PC-9 (cell line): Measurements from ENCODE around the gene CFAP251. TPM values are rescaled to one million over a fixed set of nuclear protein-coding genes. Genes with fewer than 3 reads are reported as not detected.
"Not testable (repeated sequence)": the region's sequence is repeated elsewhere in the genome, so short reads cannot be mapped to it uniquely, and the experiment has no call there.

Experiments used
- BruUV-seq: library from RNA; stranded (reverse); fragments of 400-500 nt; replicated peaks from 2 replicates; lab custom pipeline; 2021; lab: Mats Ljungman, UMichigan
- CTCF ChIA-PET: fragments of 300-600 bp; sonication (Branson Sonifier 250); formaldehyde crosslinking; loops from one replicate; lab custom pipeline; 2022; ENCODE audit warnings: antibody characterized with exemption; lab: Charles Lee
- POLR2A ChIA-PET: fragments of 300-600 bp; sonication (Branson Sonifier 250); formaldehyde crosslinking; loops from one replicate; lab custom pipeline; 2022; ENCODE audit warnings: antibody characterized with exemption; ENCODE audit not compliant: unreplicated experiment; lab: Charles Lee
- DNase-seq, 2 experiments: peaks; one replicate each; pipeline versions ENCODE4 v3.0.0 to v3.0.0-alpha.2; 2015 to 2022; ENCODE audit warnings: mixed read lengths in 1 of 2
- H2AFZ ChIP-seq: fragments of 200-600 bp; sonication (generic); 2 replicates; pipeline ENCODE4 v1.8.1; 2017; ENCODE audit warnings: antibody characterized with exemption
- H3F3A ChIP-seq: fragments of 200-600 bp; sonication (generic); 2 replicates; pipeline ENCODE4 v1.8.1; 2017; ENCODE audit warnings: antibody characterized with exemption, mild to moderate bottlenecking, low read depth; ENCODE audit not compliant: insufficient read depth
- H3K27ac ChIP-seq: fragments of 200-600 bp; sonication (generic); 2 replicates; pipeline ENCODE4 v1.6.1; 2016; ENCODE audit warnings: mixed run types
- H3K27me3 ChIP-seq: fragments of 200-600 bp; sonication (generic); 2 replicates; pipeline ENCODE4 v1.6.1; 2016; ENCODE audit warnings: low read depth, mixed run types; ENCODE audit not compliant: insufficient read depth
- H3K36me3 ChIP-seq: fragments of 200-600 bp; sonication (generic); 2 replicates; pipeline ENCODE4 v1.6.1; 2016; ENCODE audit warnings: low read depth, mixed run types
- H3K4me1 ChIP-seq: fragments of 200-600 bp; sonication (generic); replicated peaks from 2 replicates; pipeline ENCODE4 v1.6.1; 2016; ENCODE audit warnings: mixed run types; ENCODE audit not compliant: insufficient read depth
- H3K4me2 ChIP-seq: fragments of 200-600 bp; sonication (generic); 2 replicates; pipeline ENCODE4 v1.6.1; 2017; ENCODE audit warnings: mixed run types
- H3K4me3 ChIP-seq: fragments of 200-600 bp; sonication (generic); 2 replicates; pipeline ENCODE4 v1.6.1; 2016; ENCODE audit warnings: mixed run types
- H3K79me2 ChIP-seq: fragments of 200-600 bp; sonication (generic); 2 replicates; pipeline ENCODE4 v1.6.1; 2017; ENCODE audit warnings: low read depth, mixed run types
- H3K9me2 ChIP-seq: fragments of 200-600 bp; sonication (generic); 2 replicates; pipeline ENCODE4 v1.8.1; 2017; ENCODE audit warnings: mild to moderate bottlenecking; ENCODE audit not compliant: insufficient read depth
- H3K9me3 ChIP-seq: fragments of 200-600 bp; sonication (generic); 2 replicates; pipeline ENCODE4 v1.8.1; 2016; ENCODE audit warnings: low read depth; ENCODE audit not compliant: insufficient read depth
- H4K20me1 ChIP-seq: fragments of 200-600 bp; sonication (generic); 2 replicates; pipeline ENCODE4 v1.8.1; 2017; ENCODE audit not compliant: insufficient read depth
- EZH2 ChIP-seq: fragments of 200-600 bp; sonication (generic); IDR thresholded peaks from 2 replicates; pipeline ENCODE4 v1.8.0; 2017; ENCODE audit warnings: antibody characterized with exemption, low read depth
- intact Hi-C: fragments of 100-400 bp; cut with micrococcal nuclease; formaldehyde crosslinking; loops from one replicate; pipeline ENCODE4 v1.10.0; 2022; ENCODE audit not compliant: unreplicated experiment
- total RNA-seq: library from RNA; stranded (reverse); gene quantifications from 2 replicates; pipeline ENCODE4 v1.2.3, GENCODE V29; 2021
- TF ChIP-seq, protein P1 (sequence below): fragments of 200-600 bp; sonication (generic); conservative IDR thresholded peaks from 2 replicates; pipeline ENCODE4 v1.6.1; 2017; ENCODE audit warnings: mixed run types, antibody characterized with exemption, mild to moderate bottlenecking, moderate library complexity

CFAP251 gene
- total RNA-seq, 1 experiment from 2014 or later = 4.3 TPM

DNA sequence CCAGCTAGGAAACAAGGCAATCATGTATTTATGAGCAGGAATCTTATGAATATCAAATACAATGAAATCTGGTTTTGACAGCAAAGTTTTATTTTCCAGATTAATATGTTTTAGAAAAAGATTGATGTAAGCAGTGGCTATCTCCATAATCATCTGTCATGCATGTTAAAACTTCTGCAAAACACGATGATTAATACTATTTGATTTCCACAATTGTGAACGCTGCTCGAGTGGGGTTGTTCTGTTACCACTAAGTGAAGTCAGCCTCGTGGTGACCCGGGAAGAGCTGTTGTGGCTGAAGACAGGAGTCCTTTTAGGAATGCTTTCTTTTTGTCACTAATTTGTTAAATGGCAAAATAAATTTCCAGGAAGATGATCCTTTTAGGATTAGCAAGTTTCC is 9.4 kb downstream of the CFAP251 start:
- H3K27me3 ChIP-seq = no peaks in the 10 kb centered on the region
- intact Hi-C loops = loop anchor here (10.0 kb wide), 2 partner anchors 107 to 197 kb away; no protein-coding TSS in a partner anchor
- no peak overlapping the region for H3K27ac ChIP-seq
- H4K20me1 ChIP-seq = no peaks in the 10 kb centered on the region
- BruUV-seq = no TSS peak
- no peaks in the 10 kb centered on the region for H3K4me1 ChIP-seq
- CTCF ChIA-PET = no interaction called here
- H3F3A ChIP-seq = no peaks in the 10 kb centered on the region
- no peaks in the 10 kb centered on the region for H3K9me3 ChIP-seq
- H3K4me3 ChIP-seq = no peak overlapping the region
- POLR2A ChIA-PET = no interaction called here
- no peak overlapping the region for H2AFZ ChIP-seq
- TF ChIP-seq EZH2 = no peak
- TF ChIP-seq, protein P1, sequence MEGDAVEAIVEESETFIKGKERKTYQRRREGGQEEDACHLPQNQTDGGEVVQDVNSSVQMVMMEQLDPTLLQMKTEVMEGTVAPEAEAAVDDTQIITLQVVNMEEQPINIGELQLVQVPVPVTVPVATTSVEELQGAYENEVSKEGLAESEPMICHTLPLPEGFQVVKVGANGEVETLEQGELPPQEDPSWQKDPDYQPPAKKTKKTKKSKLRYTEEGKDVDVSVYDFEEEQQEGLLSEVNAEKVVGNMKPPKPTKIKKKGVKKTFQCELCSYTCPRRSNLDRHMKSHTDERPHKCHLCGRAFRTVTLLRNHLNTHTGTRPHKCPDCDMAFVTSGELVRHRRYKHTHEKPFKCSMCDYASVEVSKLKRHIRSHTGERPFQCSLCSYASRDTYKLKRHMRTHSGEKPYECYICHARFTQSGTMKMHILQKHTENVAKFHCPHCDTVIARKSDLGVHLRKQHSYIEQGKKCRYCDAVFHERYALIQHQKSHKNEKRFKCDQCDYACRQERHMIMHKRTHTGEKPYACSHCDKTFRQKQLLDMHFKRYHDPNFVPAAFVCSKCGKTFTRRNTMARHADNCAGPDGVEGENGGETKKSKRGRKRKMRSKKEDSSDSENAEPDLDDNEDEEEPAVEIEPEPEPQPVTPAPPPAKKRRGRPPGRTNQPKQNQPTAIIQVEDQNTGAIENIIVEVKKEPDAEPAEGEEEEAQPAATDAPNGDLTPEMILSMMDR = no peak
- H3K79me2 ChIP-seq = no peaks in the 10 kb centered on the region
- DNase-seq = no peak
- H3K4me2 ChIP-seq = no peak overlapping the region
- no peaks in the 10 kb centered on the region for H3K36me3 ChIP-seq
- H3K9me2 ChIP-seq = no peaks in the 10 kb centered on the region

DNA sequence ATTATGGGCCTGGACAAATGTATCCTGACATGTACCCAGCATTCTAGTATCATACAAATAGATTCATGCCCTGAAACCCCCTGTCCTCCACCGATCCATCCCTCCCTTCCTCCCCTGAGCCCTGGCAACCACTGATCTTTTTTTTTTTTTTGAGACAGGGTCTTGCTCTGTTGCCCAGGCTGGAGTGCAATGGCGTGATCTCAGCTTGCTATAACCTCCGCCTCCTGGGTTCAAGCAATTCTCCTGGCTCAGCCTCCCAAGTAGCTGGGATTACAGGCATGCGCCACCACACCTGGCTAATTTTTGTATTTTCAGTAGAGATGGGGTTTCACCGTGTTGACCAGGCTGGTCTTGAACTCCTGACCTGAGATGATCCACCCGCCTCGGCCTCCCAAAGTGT is 11.2 kb downstream of the CFAP251 start:
- H3K36me3 ChIP-seq, BruUV-seq, H2AFZ ChIP-seq, H3K9me3 ChIP-seq, H3K79me2 ChIP-seq, H3K9me2 ChIP-seq, H3F3A ChIP-seq, POLR2A ChIA-PET, H4K20me1 ChIP-seq, H3K27ac ChIP-seq, H3K4me1 ChIP-seq, DNase-seq, H3K27me3 ChIP-seq, H3K4me2 ChIP-seq, H3K4me3 ChIP-seq: not testable (repeated sequence)
- intact Hi-C loops = loop anchor here (10.0 kb wide), 2 partner anchors 105 to 195 kb away; no protein-coding TSS in a partner anchor
- CTCF ChIA-PET = interaction anchor here (0.6 kb wide), 1 partner anchor 569 kb away, joined by 4 read pairs; no protein-coding TSS in a partner anchor

DNA sequence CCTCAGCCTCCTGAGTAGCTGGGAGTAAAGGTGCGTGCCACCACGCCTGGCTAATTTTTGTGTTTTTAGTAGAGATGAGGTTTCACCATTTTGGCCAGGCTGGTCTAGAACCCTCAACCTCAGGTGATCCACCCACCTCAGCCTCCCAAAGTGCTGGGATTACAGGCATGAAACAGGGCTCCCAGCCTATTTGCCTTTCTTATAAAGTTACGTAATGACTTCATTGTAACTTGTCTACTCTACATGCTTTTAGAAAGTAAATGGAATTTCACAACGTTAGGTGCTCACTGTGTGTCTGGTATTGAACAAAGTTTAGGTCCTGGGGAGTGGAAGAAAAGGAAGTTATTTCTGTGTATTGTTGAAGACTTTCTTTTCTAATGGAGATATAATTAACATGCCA is 12.5 kb downstream of the CFAP251 start:
- BruUV-seq = no TSS peak
- no peak overlapping the region for H3K4me2 ChIP-seq
- no peak overlapping the region for H3K4me3 ChIP-seq
- H3K9me3 ChIP-seq = no peaks in the 10 kb centered on the region
- no peaks in the 10 kb centered on the region for H4K20me1 ChIP-seq
- no peaks in the 10 kb centered on the region for H3K9me2 ChIP-seq
- no peaks in the 10 kb centered on the region for H3F3A ChIP-seq
- no peaks in the 10 kb centered on the region for H3K27me3 ChIP-seq
- H3K27ac ChIP-seq = no peak overlapping the region
- DNase-seq = no peak
- no peaks in the 10 kb centered on the region for H3K79me2 ChIP-seq
- ChIA-PET POLR2A (no interaction called here), CTCF (no interaction called here)
- H3K4me1 ChIP-seq = no peaks in the 10 kb centered on the region
- TF ChIP-seq EZH2 = no peak
- TF ChIP-seq, protein P1 = no peak
- no peak overlapping the region for H2AFZ ChIP-seq
- no peaks in the 10 kb centered on the region for H3K36me3 ChIP-seq
- intact Hi-C loops = no loop called here

DNA sequence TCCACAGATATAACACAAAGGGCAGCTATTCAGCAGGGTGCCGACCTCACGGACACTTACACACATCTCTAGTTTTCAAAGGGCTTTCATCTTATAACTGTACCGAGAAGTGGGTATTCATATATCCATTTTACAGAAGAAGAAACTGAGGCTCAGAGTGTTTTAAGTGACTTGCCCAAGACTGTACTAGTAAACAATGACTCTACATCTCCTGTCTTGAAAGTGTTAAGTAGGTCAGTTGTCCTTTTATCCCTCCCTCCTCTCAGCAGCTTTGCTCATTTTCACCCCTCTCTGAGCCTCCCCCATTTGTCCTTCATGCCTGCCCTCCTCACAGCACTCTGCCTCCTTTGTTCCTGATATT is 13.8 kb downstream of the CFAP251 start:
- Histone ChIP-seq H3F3A (no peaks in the 10 kb centered on the region), H4K20me1 (no peaks in the 10 kb centered on the region), H3K9me2 (no peaks in the 10 kb centered on the region), H3K36me3 (no peaks in the 10 kb centered on the region), H3K79me2 (no peaks in the 10 kb centered on the region), H3K27ac (no peak overlapping the region), H3K4me1 (no peaks in the 10 kb centered on the region), H2AFZ (no peak overlapping the region), H3K4me3 (no peak overlapping the region), H3K4me2 (no peak overlapping the region), H3K9me3 (no peaks in the 10 kb centered on the region), H3K27me3 (no peaks in the 10 kb centered on the region)
- intact Hi-C loops = no loop called here
- TF ChIP-seq EZH2 = no peak
- TF ChIP-seq, protein P1 = no peak
- ChIA-PET POLR2A (interaction anchor here (0.6 kb wide), 1 partner anchor 146 kb away, joined by 6 read pairs; the partner anchor contains the start of gene MLXIP), CTCF (no interaction called here)
- DNase-seq = no peak
- BruUV-seq = no TSS peak
